Measurements from ENCODE around the gene HES7. TPM values are rescaled to one million over a fixed set of nuclear protein-coding genes. Genes with fewer than 3 reads are reported as not detected.

HES7 gene
- total and polyA plus RNA-seq, 4 donors, result not detected

DNA sequence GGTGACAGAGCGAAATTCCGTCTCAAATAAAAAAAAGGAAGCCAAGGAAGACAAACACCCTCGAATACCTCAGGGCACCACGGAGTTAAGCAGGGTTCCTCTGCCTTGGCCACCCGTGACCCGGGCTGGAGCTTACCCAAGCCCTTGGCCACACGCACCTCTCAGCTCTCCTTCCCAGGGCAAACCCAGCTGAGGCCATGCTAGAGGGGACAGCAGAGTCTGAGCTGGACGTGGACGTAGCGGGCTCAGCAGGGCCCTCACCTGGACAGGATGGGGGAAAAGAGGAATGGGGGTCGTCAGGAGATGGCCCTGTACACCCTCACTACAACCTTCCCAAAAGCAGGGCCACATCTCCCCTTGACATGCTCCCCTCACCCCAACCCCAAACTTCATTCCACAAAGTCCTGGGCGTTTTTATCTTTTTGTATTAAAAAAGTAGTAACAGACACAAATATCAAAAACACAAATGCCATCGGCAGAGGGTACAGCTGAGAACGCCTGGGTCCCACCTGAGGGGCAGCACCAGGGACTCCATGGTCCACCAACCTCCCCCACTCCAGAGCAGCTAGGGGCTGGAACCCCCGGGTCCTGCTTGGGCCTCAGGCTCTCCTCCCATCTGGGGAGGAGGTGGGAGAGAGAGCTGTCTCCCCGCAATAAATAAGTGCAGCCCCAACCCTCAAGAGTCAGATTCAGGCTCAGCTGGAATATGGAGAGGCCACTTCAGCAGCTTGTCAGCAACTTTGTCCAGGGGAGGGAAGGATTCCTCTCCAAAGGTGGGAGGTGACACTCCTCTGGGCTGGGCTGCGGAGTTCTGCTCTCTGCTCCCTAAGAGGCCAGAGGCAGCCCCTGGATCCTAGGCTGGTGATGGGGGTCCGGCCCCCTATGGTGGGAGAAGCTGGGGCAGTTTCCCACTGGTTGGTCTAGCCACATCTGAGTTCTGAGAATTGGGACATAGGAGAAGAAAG is 16.4 kb upstream of the HES7 start:
- peaks cover 21 to 51% (median 50%) of the 10 kb centered on the region in 4 donors for H3K36me3 ChIP-seq (ENCODE audit: control insufficient read depth in 4 of 4, insufficient read depth in 3 of 4, low read depth in 1 of 4, low read length in 3 of 4)
- H3K27me3 ChIP-seq (ENCODE audit: control insufficient read depth in 4 of 4, insufficient read depth in 4 of 4, low read length in 3 of 4), result no peaks in the 10 kb centered on the region
- no peak for DNase-seq (ENCODE audit: low spot score)
- TF ChIP-seq, protein P1, sequence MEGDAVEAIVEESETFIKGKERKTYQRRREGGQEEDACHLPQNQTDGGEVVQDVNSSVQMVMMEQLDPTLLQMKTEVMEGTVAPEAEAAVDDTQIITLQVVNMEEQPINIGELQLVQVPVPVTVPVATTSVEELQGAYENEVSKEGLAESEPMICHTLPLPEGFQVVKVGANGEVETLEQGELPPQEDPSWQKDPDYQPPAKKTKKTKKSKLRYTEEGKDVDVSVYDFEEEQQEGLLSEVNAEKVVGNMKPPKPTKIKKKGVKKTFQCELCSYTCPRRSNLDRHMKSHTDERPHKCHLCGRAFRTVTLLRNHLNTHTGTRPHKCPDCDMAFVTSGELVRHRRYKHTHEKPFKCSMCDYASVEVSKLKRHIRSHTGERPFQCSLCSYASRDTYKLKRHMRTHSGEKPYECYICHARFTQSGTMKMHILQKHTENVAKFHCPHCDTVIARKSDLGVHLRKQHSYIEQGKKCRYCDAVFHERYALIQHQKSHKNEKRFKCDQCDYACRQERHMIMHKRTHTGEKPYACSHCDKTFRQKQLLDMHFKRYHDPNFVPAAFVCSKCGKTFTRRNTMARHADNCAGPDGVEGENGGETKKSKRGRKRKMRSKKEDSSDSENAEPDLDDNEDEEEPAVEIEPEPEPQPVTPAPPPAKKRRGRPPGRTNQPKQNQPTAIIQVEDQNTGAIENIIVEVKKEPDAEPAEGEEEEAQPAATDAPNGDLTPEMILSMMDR (IDR thresholded peaks at IDR 0.05; ENCODE audit: low read depth, low read length, missing input control), result no peak
- no peak for TF ChIP-seq HNF4A (conservative IDR thresholded peaks at IDR 0.05)
- TF ChIP-seq YY1 (IDR thresholded peaks at IDR 0.05), result no peak
- TF ChIP-seq, protein P2, sequence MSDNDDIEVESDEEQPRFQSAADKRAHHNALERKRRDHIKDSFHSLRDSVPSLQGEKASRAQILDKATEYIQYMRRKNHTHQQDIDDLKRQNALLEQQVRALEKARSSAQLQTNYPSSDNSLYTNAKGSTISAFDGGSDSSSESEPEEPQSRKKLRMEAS (IDR thresholded peaks at IDR 0.05), result no peak
- H3K9ac ChIP-seq (ENCODE audit: low read depth in 1 of 2, low read length in 2 of 2), result no peak overlapping the region
- H3K27ac ChIP-seq (ENCODE audit: low read depth in 1 of 2, low read length in 2 of 2), result no peak overlapping the region
- 81% methylated on average over 18 of the region's 18 CpGs for WGBS
- H3K9me3 ChIP-seq (ENCODE audit: control insufficient read depth in 4 of 4, low read length in 3 of 4), result no peaks in the 10 kb centered on the region
- H3K4me1 ChIP-seq (ENCODE audit: control insufficient read depth in 4 of 4, insufficient read depth in 4 of 4, low read length in 3 of 4), result peaks cover 0 to 9% (median 0%) of the 10 kb centered on the region in 4 donors
- no peak overlapping the region for H3K4me3 ChIP-seq (ENCODE audit: low read depth in 1 of 3, low read length in 3 of 3)

DNA sequence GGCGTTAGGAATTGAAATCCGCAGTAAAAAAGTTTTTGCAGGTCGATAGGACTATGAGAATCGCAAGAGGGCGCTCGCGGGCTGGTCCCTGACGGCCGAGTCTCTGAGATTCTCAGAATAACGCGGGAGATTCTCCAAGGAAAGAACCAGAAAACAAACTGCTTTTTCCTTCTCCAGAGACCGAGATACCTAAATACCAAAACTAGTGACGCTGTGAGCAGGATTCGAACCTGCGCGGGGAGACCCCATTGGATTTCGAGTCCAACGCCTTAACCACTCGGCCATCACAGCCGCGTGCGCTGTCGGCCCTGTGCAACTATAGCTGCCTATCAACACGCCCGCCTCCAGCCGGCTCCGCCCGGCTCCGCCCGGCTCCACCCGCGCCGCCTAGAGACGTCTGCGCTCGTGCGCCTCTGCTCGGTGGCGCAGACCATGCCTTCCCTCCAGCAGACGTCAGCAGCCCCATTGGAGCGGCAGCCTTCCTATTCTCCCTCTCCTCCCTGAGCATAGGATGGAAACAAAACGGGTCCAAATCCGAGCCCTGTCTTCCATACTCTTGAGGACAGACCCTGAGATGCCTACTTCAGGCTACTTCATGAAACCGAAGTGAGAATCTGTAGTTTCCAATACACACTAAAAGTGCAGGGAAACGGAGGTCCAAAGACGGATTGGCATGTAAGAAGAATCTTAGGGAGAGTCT is 14.9 kb upstream of the HES7 start:
- Histone ChIP-seq H3K27me3 (ENCODE audit: control insufficient read depth in 4 of 4, insufficient read depth in 4 of 4, low read length in 3 of 4) (no peaks in the 10 kb centered on the region), H3K27ac (ENCODE audit: low read depth in 1 of 2, low read length in 2 of 2) (peak overlapping the region; percentile 66 to 68), H3K36me3 (ENCODE audit: control insufficient read depth in 4 of 4, insufficient read depth in 3 of 4, low read depth in 1 of 4, low read length in 3 of 4) (peaks cover 14 to 38% (median 37%) of the 10 kb centered on the region in 4 donors), H3K9me3 (ENCODE audit: control insufficient read depth in 4 of 4, low read length in 3 of 4) (no peaks in the 10 kb centered on the region), H3K9ac (ENCODE audit: low read depth in 1 of 2, low read length in 2 of 2) (peak overlapping the region in 1 of 2 donors; percentile 55), H3K4me1 (ENCODE audit: control insufficient read depth in 4 of 4, insufficient read depth in 4 of 4, low read length in 3 of 4) (peaks cover 0 to 9% (median 0%) of the 10 kb centered on the region in 4 donors), H3K4me3 (ENCODE audit: low read depth in 1 of 3, low read length in 3 of 3) (no peak overlapping the region)
- peak; percentile 98 for DNase-seq (ENCODE audit: low spot score)
- 13% methylated on average over 46 of the region's 46 CpGs for WGBS
- TF ChIP-seq JUND (IDR thresholded peaks at IDR 0.05) (peak; percentile 59 to 74), RXRA (IDR thresholded peaks at IDR 0.05) (peak; percentile 17 to 49), TAF1 (conservative IDR thresholded peaks at IDR 0.05) (no peak), RAD21 (IDR thresholded peaks at IDR 0.05) (peak; percentile 76 to 87), FOXA1 (IDR thresholded peaks at IDR 0.05) (peak; percentile 51), HNF4A (conservative IDR thresholded peaks at IDR 0.05) (peak; percentile 17 to 43), FOXA2 (IDR thresholded peaks at IDR 0.05) (no peak), SP1 (IDR thresholded peaks at IDR 0.05) (peak; percentile 35), HNF4G (IDR thresholded peaks at IDR 0.05) (no peak), YY1 (IDR thresholded peaks at IDR 0.05) (peak; percentile 67), EGR1 (IDR thresholded peaks at IDR 0.05; ENCODE audit: low read depth in 2 of 2) (no peak), GABPA (IDR thresholded peaks at IDR 0.05 in 1 of 2, conservative IDR thresholded peaks at IDR 0.05 in 1 of 2) (peak in 1 of 2 donors; percentile 23), NR2F2 (IDR thresholded peaks at IDR 0.05) (peak; percentile 43)
- TF ChIP-seq, protein P1 (IDR thresholded peaks at IDR 0.05; ENCODE audit: low read depth, low read length, missing input control), result peak; percentile 90
- TF ChIP-seq, protein P3, sequence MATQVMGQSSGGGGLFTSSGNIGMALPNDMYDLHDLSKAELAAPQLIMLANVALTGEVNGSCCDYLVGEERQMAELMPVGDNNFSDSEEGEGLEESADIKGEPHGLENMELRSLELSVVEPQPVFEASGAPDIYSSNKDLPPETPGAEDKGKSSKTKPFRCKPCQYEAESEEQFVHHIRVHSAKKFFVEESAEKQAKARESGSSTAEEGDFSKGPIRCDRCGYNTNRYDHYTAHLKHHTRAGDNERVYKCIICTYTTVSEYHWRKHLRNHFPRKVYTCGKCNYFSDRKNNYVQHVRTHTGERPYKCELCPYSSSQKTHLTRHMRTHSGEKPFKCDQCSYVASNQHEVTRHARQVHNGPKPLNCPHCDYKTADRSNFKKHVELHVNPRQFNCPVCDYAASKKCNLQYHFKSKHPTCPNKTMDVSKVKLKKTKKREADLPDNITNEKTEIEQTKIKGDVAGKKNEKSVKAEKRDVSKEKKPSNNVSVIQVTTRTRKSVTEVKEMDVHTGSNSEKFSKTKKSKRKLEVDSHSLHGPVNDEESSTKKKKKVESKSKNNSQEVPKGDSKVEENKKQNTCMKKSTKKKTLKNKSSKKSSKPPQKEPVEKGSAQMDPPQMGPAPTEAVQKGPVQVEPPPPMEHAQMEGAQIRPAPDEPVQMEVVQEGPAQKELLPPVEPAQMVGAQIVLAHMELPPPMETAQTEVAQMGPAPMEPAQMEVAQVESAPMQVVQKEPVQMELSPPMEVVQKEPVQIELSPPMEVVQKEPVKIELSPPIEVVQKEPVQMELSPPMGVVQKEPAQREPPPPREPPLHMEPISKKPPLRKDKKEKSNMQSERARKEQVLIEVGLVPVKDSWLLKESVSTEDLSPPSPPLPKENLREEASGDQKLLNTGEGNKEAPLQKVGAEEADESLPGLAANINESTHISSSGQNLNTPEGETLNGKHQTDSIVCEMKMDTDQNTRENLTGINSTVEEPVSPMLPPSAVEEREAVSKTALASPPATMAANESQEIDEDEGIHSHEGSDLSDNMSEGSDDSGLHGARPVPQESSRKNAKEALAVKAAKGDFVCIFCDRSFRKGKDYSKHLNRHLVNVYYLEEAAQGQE (IDR thresholded peaks at IDR 0.05), result peak; percentile 47
- TF ChIP-seq, protein P2 (IDR thresholded peaks at IDR 0.05), result peak; percentile 74
- TF ChIP-seq, protein P4, sequence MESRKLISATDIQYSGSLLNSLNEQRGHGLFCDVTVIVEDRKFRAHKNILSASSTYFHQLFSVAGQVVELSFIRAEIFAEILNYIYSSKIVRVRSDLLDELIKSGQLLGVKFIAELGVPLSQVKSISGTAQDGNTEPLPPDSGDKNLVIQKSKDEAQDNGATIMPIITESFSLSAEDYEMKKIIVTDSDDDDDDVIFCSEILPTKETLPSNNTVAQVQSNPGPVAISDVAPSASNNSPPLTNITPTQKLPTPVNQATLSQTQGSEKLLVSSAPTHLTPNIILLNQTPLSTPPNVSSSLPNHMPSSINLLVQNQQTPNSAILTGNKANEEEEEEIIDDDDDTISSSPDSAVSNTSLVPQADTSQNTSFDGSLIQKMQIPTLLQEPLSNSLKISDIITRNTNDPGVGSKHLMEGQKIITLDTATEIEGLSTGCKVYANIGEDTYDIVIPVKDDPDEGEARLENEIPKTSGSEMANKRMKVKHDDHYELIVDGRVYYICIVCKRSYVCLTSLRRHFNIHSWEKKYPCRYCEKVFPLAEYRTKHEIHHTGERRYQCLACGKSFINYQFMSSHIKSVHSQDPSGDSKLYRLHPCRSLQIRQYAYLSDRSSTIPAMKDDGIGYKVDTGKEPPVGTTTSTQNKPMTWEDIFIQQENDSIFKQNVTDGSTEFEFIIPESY (IDR thresholded peaks at IDR 0.05), result peak; percentile 97
- TF ChIP-seq, protein P5, sequence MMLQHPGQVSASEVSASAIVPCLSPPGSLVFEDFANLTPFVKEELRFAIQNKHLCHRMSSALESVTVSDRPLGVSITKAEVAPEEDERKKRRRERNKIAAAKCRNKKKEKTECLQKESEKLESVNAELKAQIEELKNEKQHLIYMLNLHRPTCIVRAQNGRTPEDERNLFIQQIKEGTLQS (IDR thresholded peaks at IDR 0.05), result peak; percentile 78
